Brain microvascular endothelial cell (primary cell): ENCODE data around the gene SLC16A8.

Experiments used
- DNase-seq: peaks from one replicate; pipeline ENCODE4 v3.0.0-alpha.2; 2020
- H3K27ac ChIP-seq: fragments of 250-450 bp; sonication (Bioruptor Pico); 2 replicates; pipeline ENCODE4 v1.5.1; 2020; ENCODE audit warnings: mild to moderate bottlenecking, moderate library complexity
- H3K27me3 ChIP-seq: fragments of 250-450 bp; sonication (Bioruptor Pico); replicated peaks from 2 replicates; pipeline ENCODE4 v1.5.1; 2020; ENCODE audit warnings: mild to moderate bottlenecking
- H3K36me3 ChIP-seq: fragments of 250-450 bp; sonication (Bioruptor Pico); replicated peaks from 2 replicates; pipeline ENCODE4 v1.5.1; 2020; ENCODE audit warnings: mild to moderate bottlenecking
- H3K4me3 ChIP-seq: 2 replicates; pipeline ENCODE4 v1.5.1; 2011; ENCODE audit warnings: low read depth, mild to moderate bottlenecking, control low read depth, low read length, moderate library complexity
- in situ Hi-C: cut with HindIII; loops from 2 replicates; pipeline ENCODE4 v1.10.0; 2017; ENCODE audit warnings: low sequenced_read_pairs, low pct_ligation_motif_present
- TF ChIP-seq, protein P1 (sequence below): IDR thresholded peaks from 2 replicates; pipeline ENCODE4 v1.5.1; 2011; ENCODE audit warnings: low read depth, mild to moderate bottlenecking, moderate library complexity, low read length, control low read depth, inconsistent platforms; ENCODE audit errors: missing control alignments

Gene SLC16A8, protein sequence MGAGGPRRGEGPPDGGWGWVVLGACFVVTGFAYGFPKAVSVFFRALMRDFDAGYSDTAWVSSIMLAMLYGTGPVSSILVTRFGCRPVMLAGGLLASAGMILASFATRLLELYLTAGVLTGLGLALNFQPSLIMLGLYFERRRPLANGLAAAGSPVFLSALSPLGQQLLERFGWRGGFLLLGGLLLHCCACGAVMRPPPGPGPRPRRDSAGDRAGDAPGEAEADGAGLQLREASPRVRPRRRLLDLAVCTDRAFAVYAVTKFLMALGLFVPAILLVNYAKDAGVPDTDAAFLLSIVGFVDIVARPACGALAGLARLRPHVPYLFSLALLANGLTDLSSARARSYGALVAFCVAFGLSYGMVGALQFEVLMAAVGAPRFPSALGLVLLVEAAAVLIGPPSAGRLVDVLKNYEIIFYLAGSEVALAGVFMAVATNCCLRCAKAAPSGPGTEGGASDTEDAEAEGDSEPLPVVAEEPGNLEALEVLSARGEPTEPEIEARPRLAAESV

DNA sequence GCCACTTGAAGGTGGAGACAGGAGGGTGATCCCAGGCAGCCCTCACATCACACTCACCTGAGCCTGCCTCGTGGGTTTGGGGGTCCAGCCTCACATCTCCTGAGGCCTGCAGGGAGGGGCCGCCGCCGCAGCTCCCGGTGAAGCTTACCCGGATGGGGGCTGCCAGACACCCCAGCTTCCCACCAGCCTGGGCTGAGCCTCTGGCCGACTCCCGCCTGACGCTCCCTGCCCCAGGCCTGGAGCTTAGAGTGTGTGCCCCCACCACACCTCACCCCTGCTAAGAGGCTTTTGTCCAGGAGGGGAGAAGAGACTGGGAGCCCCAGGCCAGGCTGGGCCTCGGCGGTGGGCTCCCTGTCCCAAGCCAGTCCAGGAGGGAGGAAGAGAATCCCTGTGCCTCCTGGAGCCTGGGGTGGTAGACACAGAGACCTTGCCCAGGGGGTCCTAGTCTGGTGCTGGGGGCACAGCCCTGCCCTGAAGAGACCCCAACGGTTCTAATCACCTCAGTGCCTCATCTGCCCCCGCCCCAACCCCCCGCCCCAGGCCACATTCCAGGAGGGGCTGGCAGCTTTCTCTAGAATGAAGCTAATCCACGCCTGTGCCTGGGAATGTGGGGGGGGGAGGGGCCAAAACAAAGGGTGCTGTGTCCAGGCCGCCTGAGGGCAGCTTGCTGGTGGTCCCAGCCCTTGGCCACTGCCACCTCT lies at the start of gene SLC16A8:
Gene SLC16A8 (minus strand): TSS at position 254 of the 701 bp plus-strand sequence. CDS start 1,311 bp downstream, outside the sequence.
- Histone ChIP-seq H3K27ac (no peak within 1 kb of the TSS), H3K4me3 (no peak within 1 kb of the TSS), H3K36me3 (no peaks in the 10 kb centered on the region), H3K27me3 (peaks cover 14% of the 10 kb centered on the region)
- DNase-seq, result no peak
- in situ Hi-C loops, result loop anchor here (25.0 kb wide), 1 partner anchor 253 kb away; no protein-coding TSS in a partner anchor
- TF ChIP-seq, protein P1, sequence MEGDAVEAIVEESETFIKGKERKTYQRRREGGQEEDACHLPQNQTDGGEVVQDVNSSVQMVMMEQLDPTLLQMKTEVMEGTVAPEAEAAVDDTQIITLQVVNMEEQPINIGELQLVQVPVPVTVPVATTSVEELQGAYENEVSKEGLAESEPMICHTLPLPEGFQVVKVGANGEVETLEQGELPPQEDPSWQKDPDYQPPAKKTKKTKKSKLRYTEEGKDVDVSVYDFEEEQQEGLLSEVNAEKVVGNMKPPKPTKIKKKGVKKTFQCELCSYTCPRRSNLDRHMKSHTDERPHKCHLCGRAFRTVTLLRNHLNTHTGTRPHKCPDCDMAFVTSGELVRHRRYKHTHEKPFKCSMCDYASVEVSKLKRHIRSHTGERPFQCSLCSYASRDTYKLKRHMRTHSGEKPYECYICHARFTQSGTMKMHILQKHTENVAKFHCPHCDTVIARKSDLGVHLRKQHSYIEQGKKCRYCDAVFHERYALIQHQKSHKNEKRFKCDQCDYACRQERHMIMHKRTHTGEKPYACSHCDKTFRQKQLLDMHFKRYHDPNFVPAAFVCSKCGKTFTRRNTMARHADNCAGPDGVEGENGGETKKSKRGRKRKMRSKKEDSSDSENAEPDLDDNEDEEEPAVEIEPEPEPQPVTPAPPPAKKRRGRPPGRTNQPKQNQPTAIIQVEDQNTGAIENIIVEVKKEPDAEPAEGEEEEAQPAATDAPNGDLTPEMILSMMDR, result no peak

DNA sequence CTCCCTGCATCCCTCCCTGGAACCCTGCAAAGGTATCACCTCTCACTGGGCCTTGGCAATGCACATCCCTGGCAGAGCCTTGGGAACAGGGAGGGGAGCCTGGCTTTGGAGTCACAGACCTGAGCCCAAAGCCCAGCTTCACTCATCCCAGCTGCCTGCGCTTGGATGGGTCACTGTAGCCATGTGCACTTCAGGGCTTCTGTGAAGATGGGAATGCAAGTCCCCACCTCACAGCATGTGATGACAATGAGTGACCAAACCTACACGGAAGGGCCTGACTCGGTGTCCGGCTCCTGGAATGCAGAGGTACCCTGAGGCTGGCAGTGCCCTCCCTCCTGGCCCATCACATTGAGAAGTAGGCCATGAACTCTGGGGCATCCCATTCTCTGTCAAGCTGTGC lies 49.3 kb upstream of the SLC16A8 start:
- no peak overlapping the region for H3K27ac ChIP-seq
- H3K27me3 ChIP-seq, result no peaks in the 10 kb centered on the region
- in situ Hi-C loops, result no loop called here
- no peak for DNase-seq
- TF ChIP-seq, protein P1, result no peak
- H3K36me3 ChIP-seq, result no peaks in the 10 kb centered on the region
- no peak overlapping the region for H3K4me3 ChIP-seq

DNA sequence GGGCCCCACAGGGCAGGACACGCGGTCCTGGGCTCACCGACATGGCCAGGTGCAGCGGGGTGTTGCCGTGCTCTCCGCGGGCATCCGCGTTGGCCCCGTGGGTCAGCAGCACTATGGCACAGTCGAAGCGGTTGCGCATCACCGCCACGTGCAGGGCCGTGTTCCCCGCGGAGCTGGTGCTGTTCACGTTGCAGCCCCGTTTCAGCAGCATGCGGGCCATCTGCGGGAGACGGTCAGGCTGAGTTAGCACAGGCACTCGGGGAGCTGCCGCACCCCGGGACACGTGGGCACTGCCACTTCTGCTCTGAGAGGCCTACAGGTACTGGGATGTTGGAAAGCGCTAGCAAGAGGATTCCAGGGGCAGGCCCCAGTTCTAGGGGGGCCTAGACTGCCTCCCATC lies 48.8 kb upstream of the SLC16A8 start:
- H3K36me3 ChIP-seq, result no peaks in the 10 kb centered on the region
- no peaks in the 10 kb centered on the region for H3K27me3 ChIP-seq
- H3K27ac ChIP-seq, result no peak overlapping the region
- no peak for DNase-seq
- in situ Hi-C loops, result no loop called here
- no peak overlapping the region for H3K4me3 ChIP-seq
- TF ChIP-seq, protein P1, result no peak

DNA sequence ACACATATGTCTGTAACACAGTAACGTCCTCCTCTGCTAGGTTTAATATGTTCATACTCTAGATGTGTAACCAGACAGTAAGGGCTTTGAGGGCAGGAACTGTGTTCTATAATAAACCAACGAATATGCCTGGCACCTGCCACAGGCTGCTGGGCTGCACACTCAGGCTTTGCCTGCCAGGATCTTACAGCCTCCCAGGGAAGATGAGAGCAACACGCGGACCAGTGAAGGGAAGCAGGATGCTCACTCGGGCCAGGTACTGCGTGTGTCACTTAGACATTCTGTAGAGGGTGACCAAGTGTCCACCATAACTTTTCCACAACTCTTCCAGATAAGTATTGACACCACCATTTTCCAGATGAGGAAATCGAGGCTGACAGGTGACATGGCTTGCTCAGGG lies 48.2 kb upstream of the SLC16A8 start:
- TF ChIP-seq, protein P1, result no peak

DNA sequence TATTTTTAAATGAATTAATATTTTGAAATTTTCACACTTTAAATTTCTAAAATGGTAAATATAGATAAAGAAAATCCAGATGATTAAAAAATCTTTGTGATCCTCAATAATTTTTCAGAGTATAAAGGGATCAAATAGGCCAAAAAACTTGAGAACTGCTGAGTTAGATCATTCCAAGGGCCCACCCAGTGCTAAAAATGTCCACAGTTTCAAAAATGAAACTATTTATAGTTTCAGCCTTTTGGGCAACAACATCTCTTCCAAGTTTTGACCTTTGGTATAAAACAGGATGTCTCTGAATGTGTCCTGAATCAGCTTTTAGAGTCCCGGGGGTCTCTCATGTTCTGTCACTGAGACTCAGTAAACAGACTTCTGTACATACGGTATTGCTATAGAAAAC lies 47.4 kb upstream of the SLC16A8 start:
- Histone ChIP-seq H3K27me3 (no peaks in the 10 kb centered on the region), H3K27ac (no peak overlapping the region), H3K36me3 (no peaks in the 10 kb centered on the region), H3K4me3 (no peak overlapping the region)
- DNase-seq, result no peak
- in situ Hi-C loops, result no loop called here
- TF ChIP-seq, protein P1, result no peak

More for the DNA sequence above, 48.2 kb upstream of the SLC16A8 start:
- H3K27ac ChIP-seq, result no peak overlapping the region
- H3K27me3 ChIP-seq, result no peaks in the 10 kb centered on the region
- no peaks in the 10 kb centered on the region for H3K36me3 ChIP-seq
- in situ Hi-C loops, result no loop called here
- DNase-seq, result no peak
- H3K4me3 ChIP-seq, result no peak overlapping the region
